Glutamatergic neuron (in vitro differentiated cells): Measurements from ENCODE around the gene SERPINE1. TPM values are rescaled to one million over a fixed set of nuclear protein-coding genes. Genes with fewer than 3 reads are reported as not detected.
A peak's percentile ranks its signal among the peaks of the same experiment; 100 is the strongest.

Source experiments
- DNase-seq: peaks from one replicate; pipeline ENCODE4 v3.0.0; 2022
- H3K27ac Mint-ChIP-seq: one replicate; pipeline ENCODE4 v1.8.0; 2020; ENCODE audit warnings: mild to moderate bottlenecking, mixed read lengths, inconsistent platforms; ENCODE audit not compliant: unreplicated experiment
- H3K27me3 Mint-ChIP-seq: one replicate; pipeline ENCODE4 v1.8.0; 2020; ENCODE audit warnings: mild to moderate bottlenecking, moderate library complexity, mixed read lengths, inconsistent platforms; ENCODE audit not compliant: unreplicated experiment
- H3K36me3 Mint-ChIP-seq: one replicate; pipeline ENCODE4 v1.8.0; 2020; ENCODE audit warnings: mild to moderate bottlenecking, mixed read lengths, inconsistent platforms; ENCODE audit not compliant: unreplicated experiment
- H3K4me1 Mint-ChIP-seq: one replicate; pipeline ENCODE4 v1.8.0; 2020; ENCODE audit warnings: mild to moderate bottlenecking, low read depth, mixed read lengths, inconsistent platforms; ENCODE audit not compliant: unreplicated experiment
- H3K4me3 Mint-ChIP-seq: one replicate; pipeline ENCODE4 v1.8.0; 2020; ENCODE audit warnings: mild to moderate bottlenecking, mixed read lengths, inconsistent platforms; ENCODE audit not compliant: unreplicated experiment
- H3K9me3 Mint-ChIP-seq: one replicate; pipeline ENCODE4 v1.8.0; 2020; ENCODE audit warnings: mild to moderate bottlenecking, moderate library complexity, mixed read lengths, inconsistent platforms; ENCODE audit not compliant: unreplicated experiment
- CTCF ChIP-seq: fragments of 200-600 bp; sonication (generic); IDR thresholded peaks from one replicate; pipeline ENCODE4 v1.5.0; 2021; ENCODE audit not compliant: partially characterized antibody, unreplicated experiment
- total RNA-seq: library from RNA; stranded (reverse); fragmentation: NEBNext Ultra II Directional; extraction: Animal tissue kit (Norgen Biotek cat#: 25700); gene quantifications from one replicate; pipeline ENCODE4 v1.2.1, GENCODE V29; 2021; ENCODE audit not compliant: unreplicated experiment

The SERPINE1 gene
- total RNA-seq, 1 donor from 2014 or later = not detected

- DNase-seq = peak; percentile 36
- Mint-ChIP-seq H3K27ac (no peak within 1 kb of the TSS), H3K27me3 (peaks cover 6% of the 10 kb centered on the region), H3K4me1 (no peaks in the 10 kb centered on the region), H3K36me3 (no peaks in the 10 kb centered on the region), H3K4me3 (peak within 1 kb of the TSS; percentile 38), H3K9me3 (peaks cover 5% of the 10 kb centered on the region)
- no peak for TF ChIP-seq CTCF
Observed at GRCh38 chr7:101085162-101085964, 41.5 kb upstream of the SERPINE1 start, which contains the start of gene TRIM56. TSS of gene TRIM56 (plus strand) at chr7:101085481. CDS start at chr7:101087313, 1,832 bp downstream.

- Mint-ChIP-seq H3K9me3 (peaks cover 10% of the 10 kb centered on the region), H3K36me3 (peaks cover 8% of the 10 kb centered on the region), H3K4me3 (no peak overlapping the region), H3K4me1 (no peaks in the 10 kb centered on the region), H3K27ac (no peak overlapping the region), H3K27me3 (peaks cover 12% of the 10 kb centered on the region)
- TF ChIP-seq CTCF = no peak
- DNase-seq = no peak
Observed at GRCh38 chr7:101087334-101088068, 39.4 kb upstream of the SERPINE1 start.

- TF ChIP-seq CTCF = no peak
- Mint-ChIP-seq H3K27ac (no peak overlapping the region), H3K4me3 (no peak overlapping the region), H3K9me3 (peaks cover 10% of the 10 kb centered on the region), H3K4me1 (no peaks in the 10 kb centered on the region), H3K36me3 (peaks cover 8% of the 10 kb centered on the region), H3K27me3 (peaks cover 12% of the 10 kb centered on the region)
- DNase-seq = no peak
Observed at GRCh38 chr7:101088069-101088425, 38.9 kb upstream of the SERPINE1 start.

GRCh38 chr7:101088858-101089529, 37.9 kb upstream of the SERPINE1 start:
- DNase-seq = no peak
- H3K4me1 Mint-ChIP-seq = no peaks in the 10 kb centered on the region
- peaks cover 12% of the 10 kb centered on the region for H3K27me3 Mint-ChIP-seq
- H3K27ac Mint-ChIP-seq = no peak overlapping the region
- H3K36me3 Mint-ChIP-seq = peaks cover 8% of the 10 kb centered on the region
- no peak for TF ChIP-seq CTCF
- peaks cover 10% of the 10 kb centered on the region for H3K9me3 Mint-ChIP-seq
- no peak overlapping the region for H3K4me3 Mint-ChIP-seq
